Calu3 (cell line): ENCODE data around the gene KCNJ1. TPM values are rescaled to one million over a fixed set of nuclear protein-coding genes. Genes with fewer than 3 reads are reported as not detected.

Experiments used
- BruUV-seq: library from RNA; stranded (reverse); fragments of 400-500 nt; replicated peaks from 2 replicates; lab custom pipeline; 2021; lab: Mats Ljungman, UMichigan
- CTCF ChIA-PET: fragments of 300-600 bp; sonication (Branson Sonifier 250); formaldehyde crosslinking; loops from one replicate; lab custom pipeline; 2022; ENCODE audit warnings: antibody characterized with exemption; lab: Charles Lee
- DNase-seq: peaks from one replicate; pipeline ENCODE4 v3.0.0; 2022
- H3K27ac Mint-ChIP-seq: one replicate; pipeline ENCODE4 v1.8.0; 2022; ENCODE audit warnings: mixed read lengths; ENCODE audit not compliant: unreplicated experiment
- H3K27me3 Mint-ChIP-seq: one replicate; pipeline ENCODE4 v1.8.0; 2022; ENCODE audit warnings: mixed read lengths; ENCODE audit not compliant: unreplicated experiment
- H3K36me3 Mint-ChIP-seq: one replicate; pipeline ENCODE4 v1.8.0; 2022; ENCODE audit warnings: mild to moderate bottlenecking, moderate library complexity, mixed read lengths; ENCODE audit not compliant: insufficient read depth, unreplicated experiment
- H3K4me1 Mint-ChIP-seq: one replicate; pipeline ENCODE4 v1.8.0; 2022; ENCODE audit warnings: mild to moderate bottlenecking, low read depth, mixed read lengths; ENCODE audit not compliant: unreplicated experiment
- H3K4me3 Mint-ChIP-seq: one replicate; pipeline ENCODE4 v1.8.0; 2022; ENCODE audit warnings: mild to moderate bottlenecking, low read depth, moderate library complexity, mixed read lengths; ENCODE audit not compliant: unreplicated experiment
- H3K9me3 Mint-ChIP-seq: one replicate; pipeline ENCODE4 v1.8.0; 2022; ENCODE audit warnings: low read depth, mixed read lengths; ENCODE audit not compliant: unreplicated experiment
- CTCF ChIP-seq: fragments of 200-600 bp; IDR thresholded peaks from one replicate; pipeline ENCODE4 v1.8.0; 2022; ENCODE audit warnings: antibody characterized with exemption; ENCODE audit not compliant: unreplicated experiment
- intact Hi-C: fragments of 100-400 bp; cut with micrococcal nuclease; formaldehyde crosslinking; loops from one replicate; pipeline ENCODE4 v1.10.0; 2022; ENCODE audit not compliant: unreplicated experiment
- total RNA-seq: library from RNA; stranded (reverse); gene quantifications from 2 replicates; pipeline ENCODE4 v1.2.3, GENCODE V29; 2022

KCNJ1 gene
- total RNA-seq, 1 experiment from 2014 or later, result not detected

DNA sequence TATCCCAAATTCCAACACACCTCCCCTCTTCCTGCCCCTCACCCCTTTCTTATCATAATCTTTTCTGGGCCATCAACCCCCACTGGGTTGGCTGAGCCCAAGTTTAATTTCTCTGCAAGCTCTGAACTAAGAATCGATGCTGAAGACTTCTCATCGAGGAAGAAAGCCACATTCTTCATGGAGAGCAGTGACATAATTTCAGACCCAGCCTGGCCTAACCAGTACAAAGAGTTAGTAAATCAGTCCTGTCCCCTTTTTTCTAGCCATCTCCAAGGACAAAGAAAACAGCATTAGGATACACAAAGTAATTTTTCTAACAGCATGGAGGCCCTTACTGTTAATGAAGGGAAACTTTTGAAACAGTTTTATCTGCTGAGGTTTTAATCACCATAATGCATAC lies 45.0 kb downstream of the KCNJ1 start:
- no TSS peak for BruUV-seq
- TF ChIP-seq CTCF, result no peak
- Mint-ChIP-seq H3K36me3 (no peaks in the 10 kb centered on the region), H3K4me3 (no peak overlapping the region), H3K27ac (no peak overlapping the region), H3K4me1 (no peaks in the 10 kb centered on the region), H3K9me3 (no peaks in the 10 kb centered on the region), H3K27me3 (peaks cover 19% of the 10 kb centered on the region)
- CTCF ChIA-PET, result no interaction called here
- intact Hi-C loops, result no loop called here
- no peak for DNase-seq

- CTCF ChIA-PET, result no interaction called here
- TF ChIP-seq CTCF, result no peak
- no TSS peak for BruUV-seq
- intact Hi-C loops, result no loop called here
- Mint-ChIP-seq H3K27me3 (peaks cover 19% of the 10 kb centered on the region), H3K9me3 (no peaks in the 10 kb centered on the region), H3K36me3 (no peaks in the 10 kb centered on the region), H3K4me3 (no peak overlapping the region), H3K27ac (no peak overlapping the region), H3K4me1 (no peaks in the 10 kb centered on the region)
- no peak for DNase-seq
Measured at GRCh38 chr11:128821556-128821955, 45.5 kb downstream of the KCNJ1 start.

DNA sequence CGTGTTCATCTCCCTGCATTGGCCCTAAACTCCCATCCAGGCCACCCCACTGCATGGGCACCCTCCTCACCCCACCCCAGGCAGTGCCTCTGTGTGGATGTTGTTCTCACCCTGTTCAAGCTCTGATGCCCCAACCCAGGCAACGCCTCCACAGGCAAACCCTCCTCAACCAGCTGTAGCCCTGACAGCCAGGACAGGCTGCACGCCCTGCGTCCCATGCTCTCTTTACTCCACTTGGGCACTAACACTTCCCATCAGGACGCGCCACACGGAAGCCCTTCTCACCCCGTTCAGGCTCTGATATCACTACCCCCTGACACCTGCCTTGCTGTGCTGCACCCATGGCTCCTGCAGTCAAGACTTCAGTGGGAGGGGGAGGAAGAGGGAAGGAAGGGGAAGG lies 47.9 kb downstream of the KCNJ1 start:
- Mint-ChIP-seq H3K27me3 (peaks cover 19% of the 10 kb centered on the region), H3K36me3 (no peaks in the 10 kb centered on the region), H3K27ac (no peak overlapping the region), H3K4me1 (no peaks in the 10 kb centered on the region), H3K4me3 (no peak overlapping the region), H3K9me3 (no peaks in the 10 kb centered on the region)
- TF ChIP-seq CTCF, result no peak
- intact Hi-C loops, result no loop called here
- BruUV-seq, result no TSS peak
- DNase-seq, result no peak
- CTCF ChIA-PET, result no interaction called here

DNA sequence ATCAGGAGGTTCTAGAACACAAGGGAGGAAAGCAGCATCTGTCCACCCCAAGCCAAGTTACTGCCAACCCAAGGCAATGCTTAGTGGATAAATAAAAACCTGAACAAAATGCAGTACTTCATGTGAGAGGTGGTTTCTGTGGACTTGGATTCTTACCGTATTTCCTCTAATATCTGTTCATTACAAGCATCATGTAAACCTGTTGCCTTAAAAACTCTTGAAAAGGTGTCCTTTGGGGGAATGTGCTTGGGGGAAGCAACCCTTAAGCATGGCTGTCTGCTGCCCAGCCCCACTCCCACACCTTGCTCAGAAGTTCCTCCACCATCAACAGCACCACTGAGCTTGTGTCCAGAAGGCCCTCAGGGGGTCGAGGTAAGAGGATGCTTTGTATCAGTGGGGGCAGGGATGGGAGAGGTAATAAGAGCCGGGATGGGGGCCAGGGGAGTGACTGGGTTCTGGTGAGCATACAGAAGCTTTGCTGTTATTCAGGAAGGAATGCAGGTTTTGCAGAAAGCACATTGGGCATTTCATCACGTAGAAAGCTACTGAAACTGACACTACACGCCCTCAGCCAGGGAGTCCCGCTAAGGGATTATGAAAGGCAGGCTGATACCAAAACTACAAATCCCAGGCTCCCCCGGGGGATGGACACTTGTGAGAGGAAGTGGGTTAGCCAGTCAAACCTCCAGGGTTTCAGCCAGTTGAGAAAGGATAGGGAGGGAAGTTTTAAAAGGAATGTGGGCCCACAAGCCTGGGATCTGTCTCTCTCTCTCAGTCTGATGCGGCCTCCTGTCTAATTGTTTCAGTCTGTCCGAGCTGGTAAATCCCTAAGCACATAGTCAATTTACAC lies 52.0 kb downstream of the KCNJ1 start:
- Mint-ChIP-seq H3K9me3 (no peaks in the 10 kb centered on the region), H3K27me3 (peaks cover 11% of the 10 kb centered on the region), H3K4me3 (no peak overlapping the region), H3K4me1 (no peaks in the 10 kb centered on the region), H3K36me3 (no peaks in the 10 kb centered on the region), H3K27ac (no peak overlapping the region)
- peak; percentile 32 for DNase-seq
- CTCF ChIA-PET, result no interaction called here
- no TSS peak for BruUV-seq
- intact Hi-C loops, result no loop called here
- no peak for TF ChIP-seq CTCF
